HG02642 (cell line): ENCODE measurements around the gene DBN1.
"Not testable (repeated sequence)": the region's sequence is repeated elsewhere in the genome, so short reads cannot be mapped to it uniquely, and the experiment has no call there.

Experiments used
- ATAC-seq: cut with Tn5 transposase; IDR thresholded peaks from one replicate; pipeline ENCODE4 v1.9.1; 2021; ENCODE audit warnings: mild to moderate bottlenecking; ENCODE audit not compliant: unreplicated experiment, poor library complexity

The DBN1 gene

GRCh38 chr5:177492841-177493240 is 19.4 kb upstream of the DBN1 start:
- no peak for ATAC-seq

GRCh38 chr5:177491983-177492746 is 18.7 kb upstream of the DBN1 start:
- ATAC-seq: no peak

DNA sequence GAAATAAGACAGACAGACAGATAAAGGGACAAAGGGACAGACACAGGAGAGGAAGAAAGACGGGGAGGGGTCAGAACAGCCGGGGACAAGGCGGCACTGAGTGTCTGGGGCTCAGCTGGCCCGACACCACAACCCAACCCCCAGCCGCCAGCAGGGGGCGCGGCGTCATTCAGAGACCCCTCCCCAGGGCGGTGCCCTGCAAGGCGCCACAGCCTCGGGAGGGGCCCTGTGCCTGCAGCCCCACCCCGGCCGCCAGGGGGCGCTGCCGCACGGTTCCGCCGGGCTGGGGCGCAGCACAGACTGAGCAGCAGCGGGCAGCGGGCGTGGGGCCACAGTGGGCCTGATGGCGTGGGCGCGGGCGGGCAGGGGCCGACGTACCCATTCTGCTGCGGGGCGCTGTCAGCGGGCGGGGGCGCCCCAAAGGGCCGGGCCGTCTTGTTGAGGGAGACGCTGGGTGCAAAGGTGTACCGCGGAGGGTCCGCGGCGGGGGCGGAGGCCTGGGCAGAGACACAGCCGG is 18.1 kb upstream of the DBN1 start:
- no peak for ATAC-seq

- ATAC-seq: no peak
These were observed 17.6 kb upstream of the DBN1 start for GRCh38 chr5:177490992-177491391.

DNA sequence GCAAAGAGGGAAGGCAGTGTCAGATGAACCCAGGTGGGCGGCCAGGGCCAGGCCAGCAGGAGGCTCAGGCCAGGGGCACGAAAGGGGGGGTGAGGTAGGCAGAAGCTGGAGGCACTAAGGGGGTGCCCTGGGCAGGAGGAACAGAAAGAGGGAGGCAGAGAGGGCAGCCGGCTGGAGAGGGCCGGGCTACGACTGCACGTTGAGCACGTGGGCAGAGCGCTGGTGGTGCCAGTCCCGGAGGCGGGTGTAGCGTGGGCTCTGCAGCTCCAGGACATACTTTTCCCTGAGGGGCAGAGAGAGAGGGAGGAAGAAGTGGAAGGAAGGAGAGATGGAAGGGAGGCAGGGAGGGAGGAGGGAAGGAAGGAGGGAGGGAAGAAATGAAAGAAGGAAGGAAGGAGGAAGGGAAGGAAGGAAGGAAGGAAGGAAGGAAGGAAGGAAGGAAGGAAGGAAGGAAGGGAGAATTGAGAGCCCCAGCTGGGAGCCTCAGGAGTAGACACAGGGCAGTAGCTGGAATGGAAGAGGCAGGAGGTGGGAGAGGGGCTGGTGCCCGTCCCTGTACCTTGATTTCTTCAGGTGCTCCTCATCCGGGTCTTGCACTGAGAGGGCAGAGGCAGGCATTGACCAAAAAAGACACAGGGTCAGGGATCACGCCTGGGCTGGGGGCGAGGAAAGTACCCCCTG is 17.0 kb upstream of the DBN1 start:
- ATAC-seq: no peak

GRCh38 chr5:177489119-177489716 is 15.8 kb upstream of the DBN1 start:
- no peak for ATAC-seq

DNA sequence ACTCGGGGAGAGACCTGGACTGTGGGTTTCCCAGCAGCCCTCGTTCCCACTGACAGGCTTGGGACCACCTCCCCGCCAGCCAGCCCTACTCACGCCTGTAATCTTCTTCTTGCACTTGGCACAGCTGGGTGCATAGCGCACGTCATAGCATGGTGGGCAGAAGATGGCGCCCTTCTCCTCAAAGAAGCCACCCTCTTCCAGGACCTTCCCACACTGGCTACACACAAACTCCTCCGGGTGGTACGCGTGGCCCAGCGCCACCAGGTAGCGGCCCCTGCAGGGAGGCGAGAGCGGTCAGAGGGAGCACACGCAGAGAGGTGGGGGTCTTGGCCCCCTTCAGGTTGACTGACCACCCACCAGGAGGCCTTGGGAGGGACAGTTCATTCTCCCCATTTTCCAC is 14.5 kb upstream of the DBN1 start:
- no peak for ATAC-seq

GRCh38 chr5:177487144-177487543 is 13.7 kb upstream of the DBN1 start:
- no peak for ATAC-seq

DNA sequence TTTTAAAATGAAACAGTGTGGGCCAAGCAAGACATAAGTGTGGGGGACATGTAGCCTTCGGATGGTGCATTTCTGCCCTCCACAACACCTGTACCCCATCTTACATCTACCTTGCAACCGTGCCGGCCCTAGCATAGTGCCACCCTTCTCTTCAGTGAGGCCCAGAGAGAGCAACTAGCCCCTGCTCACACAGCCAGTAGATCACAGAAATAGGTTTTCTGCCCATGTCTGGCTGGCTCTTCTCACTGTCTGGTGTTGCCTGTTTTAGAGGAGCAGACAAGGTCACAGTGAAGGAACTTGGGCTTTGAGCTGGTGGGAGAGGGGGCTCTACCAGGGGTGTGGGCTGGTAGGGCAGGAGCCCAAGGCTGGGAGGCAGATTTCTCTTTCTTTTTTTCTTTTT is 12.8 kb upstream of the DBN1 start:
- ATAC-seq: no peak

GRCh38 chr5:177485753-177486152 is 12.3 kb upstream of the DBN1 start:
- not testable (repeated sequence) for ATAC-seq

GRCh38 chr5:177484902-177485549 is 11.6 kb upstream of the DBN1 start:
- no peak for ATAC-seq

DNA sequence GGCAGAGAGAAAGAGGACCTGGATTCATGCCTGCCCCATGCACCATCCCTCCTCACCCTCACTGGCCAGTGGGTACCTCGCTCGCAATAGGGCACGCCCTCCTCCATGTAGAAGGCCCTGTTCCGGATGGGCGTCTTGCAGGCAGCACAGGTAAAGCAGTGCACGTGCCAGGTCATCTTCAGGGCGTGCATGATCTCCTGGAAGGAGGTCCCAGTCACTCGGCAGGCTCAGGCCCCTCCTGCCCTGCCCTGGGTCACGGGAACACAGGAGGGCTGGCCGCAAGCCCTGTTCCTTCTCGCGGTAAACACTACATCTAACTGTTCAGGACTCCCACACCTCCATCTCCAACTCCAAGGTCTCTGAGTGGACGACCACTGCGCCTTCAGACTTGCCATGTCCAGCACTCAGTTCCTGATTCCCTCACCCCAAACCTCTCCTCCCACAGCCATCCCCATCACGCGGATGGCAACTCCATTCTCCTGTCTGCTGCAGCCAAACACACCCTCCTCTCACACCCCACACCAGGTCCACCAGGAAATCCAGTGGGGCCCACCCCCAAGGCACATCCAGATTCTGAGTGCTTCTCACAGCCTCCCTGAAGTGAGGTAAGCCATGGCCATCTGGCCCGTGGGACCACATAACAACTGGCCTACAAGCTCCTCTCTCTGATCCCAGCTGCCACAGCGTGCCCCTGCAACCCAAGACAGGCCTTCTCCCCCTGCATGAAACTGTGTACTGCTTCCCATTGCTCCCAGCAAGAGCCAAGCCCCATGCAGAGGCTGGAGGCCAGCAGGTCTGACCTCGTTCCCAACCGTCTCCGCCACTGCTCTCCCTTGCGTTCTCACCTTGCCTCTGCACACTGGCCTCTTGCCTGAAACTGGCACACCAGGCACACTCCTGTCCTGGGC is 10.8 kb upstream of the DBN1 start:
- ATAC-seq: no peak

- no peak for ATAC-seq
These were observed 9.6 kb upstream of the DBN1 start for GRCh38 chr5:177483042-177483441.

- no peak for ATAC-seq
These were observed 8.9 kb upstream of the DBN1 start for GRCh38 chr5:177482359-177482795.

DNA sequence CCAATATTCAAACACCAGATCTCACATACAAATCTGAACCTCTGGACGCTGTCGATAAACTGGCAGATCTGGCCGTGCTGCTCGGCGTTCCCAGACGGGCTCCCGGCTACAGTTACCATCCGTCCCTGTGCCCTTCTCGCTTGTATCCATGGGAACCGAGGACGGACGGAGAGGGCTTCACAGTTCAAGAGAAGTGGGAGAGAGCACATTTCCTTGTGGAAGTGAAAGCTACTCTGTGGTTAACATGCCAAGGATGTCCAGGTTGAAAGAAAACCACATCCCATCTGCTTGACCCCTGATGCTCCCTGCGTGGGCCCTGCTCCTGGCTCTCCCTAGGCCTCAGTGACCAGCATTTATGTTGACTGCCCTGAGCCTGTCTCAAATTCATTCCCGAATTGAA is 6.3 kb upstream of the DBN1 start:
- ATAC-seq: no peak

- ATAC-seq: no peak
These were observed 5.5 kb upstream of the DBN1 start for GRCh38 chr5:177478711-177479646.

DNA sequence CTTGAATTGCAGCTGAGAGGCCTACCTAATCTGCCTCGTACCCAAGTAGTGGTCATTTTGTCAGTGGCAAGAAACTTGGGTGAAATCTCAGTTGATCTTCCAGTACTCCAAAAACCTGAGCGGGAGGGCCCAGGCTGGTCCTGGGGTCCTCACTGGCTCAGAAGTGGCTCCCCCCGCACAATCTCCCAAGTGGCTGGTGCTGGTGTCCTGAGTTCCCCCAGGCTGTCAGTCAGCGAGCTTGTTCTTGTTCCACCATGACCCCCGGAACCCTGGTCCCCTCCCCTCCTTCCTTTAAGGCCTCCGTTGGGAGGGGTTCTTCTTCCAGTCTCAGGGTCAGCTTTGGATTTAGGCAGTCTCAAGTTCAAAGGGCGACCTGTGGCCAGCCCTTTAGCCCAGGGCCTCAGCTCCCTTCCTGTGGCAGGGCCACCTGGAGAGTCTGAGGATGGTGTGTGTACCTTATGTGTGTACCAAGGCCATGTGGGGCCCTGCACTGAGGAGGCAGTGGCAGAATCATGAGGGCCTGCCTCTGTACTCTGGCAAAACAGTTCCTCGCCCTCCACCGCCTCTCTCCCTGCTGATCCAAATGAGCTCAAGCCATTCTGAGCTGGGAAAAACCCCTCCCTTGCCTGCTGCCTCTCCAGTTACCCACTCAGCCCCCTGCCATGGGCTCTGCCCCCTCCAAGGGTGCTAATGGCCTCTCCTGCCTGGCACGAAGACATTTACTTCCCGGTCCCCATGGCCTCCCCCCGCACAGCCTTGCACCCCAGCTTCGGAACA is 4.5 kb upstream of the DBN1 start:
- no peak for ATAC-seq
